Activated T-cell treated with anti-CD3 and anti-CD28 coated beads, Interleukin-2, amount 50 U/mL, for 48 hours (primary cell): ENCODE results near the gene CHST15.
"Not testable (repeated sequence)": the region's sequence is repeated elsewhere in the genome, so short reads cannot be mapped to it uniquely, and the experiment has no call there.

Source experiments
- DNase-seq, 2 experiments: peaks; one replicate each; pipeline ENCODE4 v3.0.0-alpha.2; 2020

Gene CHST15

GRCh38 chr10:124041675-124042445, 51.5 kb downstream of the CHST15 start:
- no peak for DNase-seq

- no peak for DNase-seq
Observed at GRCh38 chr10:124040451-124041188, 52.8 kb downstream of the CHST15 start.

DNA sequence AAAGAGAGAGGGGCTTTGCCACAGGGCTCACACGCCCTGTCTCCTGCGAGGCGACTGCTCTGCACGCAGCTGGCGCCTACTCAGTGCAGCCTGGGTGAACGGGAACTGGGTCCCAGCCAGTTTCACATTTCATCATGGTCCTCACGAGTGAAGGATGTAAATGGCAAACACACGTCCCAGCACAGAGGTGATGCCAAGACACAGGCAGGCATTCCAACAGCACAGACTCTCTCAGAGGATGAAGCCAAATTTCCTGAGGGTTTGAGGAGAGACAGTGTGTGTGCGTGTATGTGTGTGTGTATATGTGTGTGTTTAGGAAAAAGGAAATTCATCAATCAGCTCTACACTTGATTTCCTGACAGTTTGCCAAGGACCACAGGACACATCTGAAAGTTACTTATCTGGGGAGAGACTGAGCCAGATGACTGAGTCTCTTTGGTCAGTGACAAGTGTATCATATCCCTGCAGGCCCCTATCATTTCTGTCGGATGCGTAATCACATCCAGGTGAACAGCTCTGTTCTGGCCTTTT, 53.9 kb downstream of the CHST15 start:
- no peak for DNase-seq

DNA sequence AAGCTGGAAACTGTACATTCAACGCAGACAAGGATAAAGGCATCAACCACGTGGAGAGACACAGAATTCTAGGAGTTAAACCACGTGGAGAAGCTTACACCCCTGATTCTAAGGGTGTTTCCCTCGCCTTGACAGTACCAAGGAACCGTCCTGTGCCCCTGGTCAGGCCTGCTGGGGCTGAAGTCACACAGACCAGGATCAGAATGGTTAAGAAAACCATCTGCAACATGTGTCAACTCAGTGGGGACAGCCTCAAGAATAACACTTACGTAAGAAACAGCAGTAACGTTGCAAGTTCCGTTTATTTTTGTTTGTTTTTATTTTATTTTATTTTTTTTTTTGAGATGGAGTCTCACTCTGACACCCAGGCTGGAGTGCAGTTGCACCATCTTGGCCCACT, 55.6 kb downstream of the CHST15 start:
- no peak for DNase-seq

- DNase-seq, result no peak
Observed at GRCh38 chr10:124037286-124037685, 56.1 kb downstream of the CHST15 start.

- no peak for DNase-seq
Observed at GRCh38 chr10:124036746-124037145, 56.7 kb downstream of the CHST15 start.

DNA sequence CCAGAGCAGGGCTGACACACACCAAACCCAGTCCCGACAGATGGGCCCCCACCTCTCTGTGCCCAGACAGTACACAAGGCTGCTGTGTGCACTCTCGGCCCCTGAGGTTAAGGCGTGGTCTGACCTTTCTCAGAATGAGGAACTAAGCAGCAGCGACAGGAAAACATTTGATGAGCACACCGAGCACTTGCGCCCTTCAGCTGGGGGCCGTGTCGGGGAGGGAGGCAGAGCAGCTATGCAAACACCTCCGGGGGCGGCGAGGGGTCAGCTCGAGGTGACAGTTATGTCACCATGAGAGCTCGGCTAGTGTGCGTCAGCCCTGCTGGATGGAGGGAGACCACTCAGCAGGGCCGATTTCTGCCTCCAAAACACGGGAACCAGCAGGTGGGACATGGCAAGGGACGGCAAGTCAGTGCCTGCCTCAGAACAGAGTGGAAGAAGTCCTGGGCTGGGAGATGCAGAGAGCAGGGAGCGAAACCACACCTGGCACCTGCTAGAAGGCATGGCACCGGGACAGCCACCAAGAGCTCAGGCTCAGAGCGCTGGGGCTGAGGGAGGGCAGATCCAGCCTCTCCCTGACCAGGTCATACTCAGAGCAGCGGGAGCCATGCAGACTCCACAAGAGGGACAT, 57.4 kb downstream of the CHST15 start:
- DNase-seq, result peak; percentile 39 to 53

GRCh38 chr10:124035306-124035927, 58.0 kb downstream of the CHST15 start:
- no peak for DNase-seq

DNA sequence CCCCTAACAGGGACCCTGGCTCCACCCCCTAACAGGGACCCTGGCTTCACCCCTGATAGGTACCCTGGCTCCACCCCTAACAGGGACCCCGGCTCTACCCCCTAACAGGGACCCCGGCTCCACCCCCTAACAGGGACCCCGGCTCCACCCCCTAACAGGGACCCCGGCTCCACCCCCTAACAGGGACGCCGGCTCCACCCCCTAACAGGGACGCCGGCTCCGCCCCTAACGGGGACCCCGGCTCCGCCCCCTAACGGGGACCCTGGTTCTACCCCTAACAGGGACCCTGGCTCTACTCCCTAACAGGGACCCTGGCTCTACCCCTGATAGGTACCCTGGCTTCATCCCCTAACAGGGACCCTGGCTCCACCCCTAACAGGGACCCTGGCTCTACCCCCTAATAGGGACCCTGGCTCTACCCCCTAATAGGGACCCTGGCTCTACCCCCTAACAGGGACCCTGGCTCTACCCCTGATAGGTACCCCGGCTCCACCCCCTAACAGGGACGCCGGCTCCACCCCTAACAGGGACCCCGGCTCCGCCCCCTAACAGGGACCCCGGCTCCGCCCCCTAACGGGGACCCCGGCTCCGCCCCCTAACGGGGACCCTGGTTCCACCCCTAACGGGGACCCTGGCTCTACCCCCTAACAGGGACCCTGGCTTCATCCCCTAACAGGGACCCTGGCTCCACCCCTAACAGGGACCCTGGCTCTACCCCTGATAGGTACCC, 58.7 kb downstream of the CHST15 start:
- DNase-seq, result not testable (repeated sequence)

GRCh38 chr10:124033887-124034218, 59.5 kb downstream of the CHST15 start:
- no peak for DNase-seq

DNA sequence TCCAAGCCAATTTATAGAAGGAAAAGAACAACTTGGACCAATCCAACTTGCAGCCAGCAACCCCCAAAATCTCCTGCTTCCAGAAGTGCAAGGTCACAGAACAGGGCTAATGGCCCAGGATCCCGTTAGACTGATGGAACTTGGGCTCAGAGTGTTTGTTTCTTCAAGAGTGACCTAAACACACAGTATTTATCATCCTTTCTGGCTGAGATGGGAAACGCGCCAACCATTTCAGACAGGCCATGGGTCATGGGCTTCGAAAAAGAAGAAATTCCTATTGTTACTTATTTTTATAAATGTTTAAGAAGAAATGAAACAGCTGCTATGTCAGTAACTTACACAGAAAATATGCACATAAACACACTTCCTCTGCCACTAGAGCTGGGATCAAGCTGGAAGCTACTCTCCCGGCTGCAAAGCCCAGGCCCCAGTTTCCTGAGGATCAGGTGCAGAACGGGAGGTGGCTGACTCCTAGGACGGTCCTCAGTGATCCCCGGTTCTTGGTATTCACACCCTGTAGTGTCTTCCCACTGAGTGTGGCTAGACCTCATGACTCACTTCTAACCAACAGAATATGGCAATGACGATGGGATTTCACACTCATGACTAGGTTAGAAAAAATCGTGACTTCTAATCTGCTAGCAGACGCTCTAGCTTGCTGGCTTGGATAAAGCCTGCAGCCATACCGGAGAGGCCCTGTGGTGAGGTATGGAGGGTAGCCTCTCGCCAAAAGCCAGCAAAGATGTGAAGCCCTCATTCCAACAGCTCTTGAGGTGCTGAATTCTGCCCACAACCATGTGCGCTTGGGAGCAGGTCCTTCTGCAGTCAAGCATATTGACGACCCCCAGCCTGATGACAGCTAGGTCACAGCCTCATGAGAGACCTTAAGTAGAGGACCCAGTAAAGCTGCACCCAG, 60.2 kb downstream of the CHST15 start:
- no peak for DNase-seq

DNA sequence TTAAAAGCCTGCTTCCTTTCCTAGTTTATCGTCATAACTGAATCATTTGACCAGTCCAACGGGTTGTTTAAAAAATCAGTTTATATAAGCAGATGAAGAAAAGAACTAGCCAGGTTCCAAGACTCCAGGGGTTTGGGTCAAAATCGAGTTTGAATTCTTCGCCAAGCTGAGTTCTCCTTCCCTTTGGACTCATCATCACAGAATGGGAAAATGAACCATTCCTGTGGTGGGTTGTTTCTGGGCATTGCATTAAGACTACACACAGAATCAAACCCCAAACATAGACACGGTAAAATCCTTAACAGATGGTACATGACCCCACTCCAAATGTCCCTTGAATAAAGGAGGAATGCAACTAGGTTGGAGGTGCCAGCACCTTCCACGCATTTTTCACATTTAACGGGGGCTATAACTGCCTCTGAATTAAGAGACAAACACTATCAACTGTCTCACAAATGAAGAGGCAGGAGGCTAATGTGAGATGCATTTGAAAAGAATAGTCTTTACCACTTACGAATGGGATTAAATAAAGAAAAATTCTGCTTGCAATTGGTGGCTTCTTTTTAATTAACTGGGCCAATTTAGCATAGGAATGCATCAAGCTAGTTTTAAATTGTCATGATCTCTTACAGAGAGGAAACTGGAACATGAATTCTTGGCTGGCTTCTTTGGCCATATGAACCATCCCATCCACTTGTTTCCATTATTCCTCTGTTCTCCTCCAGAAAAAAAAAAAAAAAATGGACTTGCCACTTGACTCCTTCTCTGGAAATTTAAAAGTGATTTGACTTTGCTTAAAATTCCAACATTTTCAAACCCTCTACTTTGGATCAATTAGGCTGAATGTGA, 61.1 kb downstream of the CHST15 start:
- no peak for DNase-seq

- DNase-seq, result no peak
Observed at GRCh38 chr10:124030492-124031110, 62.8 kb downstream of the CHST15 start.

DNA sequence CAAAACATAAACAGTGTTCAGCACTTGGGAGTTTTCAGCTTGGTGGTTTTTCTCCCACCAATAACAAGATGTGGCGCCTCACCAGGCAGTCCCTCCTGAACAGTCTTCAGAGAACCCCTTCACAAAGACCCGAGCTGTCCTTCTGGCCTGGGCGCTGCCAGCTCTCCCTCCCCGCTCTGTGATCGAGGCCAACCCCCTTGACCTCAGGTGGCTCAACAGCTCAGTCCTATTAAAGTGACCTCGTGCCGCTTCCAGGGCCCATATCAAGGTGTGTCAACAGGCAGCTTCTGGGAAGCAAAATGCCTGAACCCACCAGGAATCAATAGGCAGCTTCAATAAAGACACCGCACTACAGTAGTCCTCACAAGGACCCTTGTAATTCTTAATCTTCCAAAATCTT, 63.3 kb downstream of the CHST15 start:
- DNase-seq, result no peak

- no peak for DNase-seq
Observed at GRCh38 chr10:124029559-124029958, 63.8 kb downstream of the CHST15 start.

- no peak for DNase-seq
Observed at GRCh38 chr10:124028700-124029480, 64.5 kb downstream of the CHST15 start.

GRCh38 chr10:124027651-124028050, 65.7 kb downstream of the CHST15 start:
- DNase-seq, result no peak

- no peak for DNase-seq
Observed at GRCh38 chr10:124027031-124027611, 66.3 kb downstream of the CHST15 start.

DNA sequence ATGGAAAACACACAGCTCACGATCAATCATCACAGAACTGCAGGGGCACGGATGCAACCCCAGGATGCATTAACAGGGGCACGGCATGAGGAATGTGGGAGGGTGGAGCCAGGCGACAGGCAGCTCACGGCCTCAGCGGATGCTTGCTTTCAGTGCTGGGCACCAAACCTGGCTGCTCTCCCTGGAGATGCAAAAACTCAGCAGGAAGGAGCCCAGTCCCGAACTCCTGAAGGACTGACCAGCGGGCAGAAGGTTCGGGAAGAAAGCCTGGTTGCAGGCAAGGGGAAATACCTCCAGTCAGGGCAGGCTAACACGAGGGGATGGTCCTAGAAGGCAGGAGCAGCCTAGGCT, 66.8 kb downstream of the CHST15 start:
- DNase-seq, result no peak
